ENCODE results near the gene TIMM9.
A peak's percentile ranks its signal among the peaks of the same experiment; 100 is the strongest.

TIMM9 gene

DNA sequence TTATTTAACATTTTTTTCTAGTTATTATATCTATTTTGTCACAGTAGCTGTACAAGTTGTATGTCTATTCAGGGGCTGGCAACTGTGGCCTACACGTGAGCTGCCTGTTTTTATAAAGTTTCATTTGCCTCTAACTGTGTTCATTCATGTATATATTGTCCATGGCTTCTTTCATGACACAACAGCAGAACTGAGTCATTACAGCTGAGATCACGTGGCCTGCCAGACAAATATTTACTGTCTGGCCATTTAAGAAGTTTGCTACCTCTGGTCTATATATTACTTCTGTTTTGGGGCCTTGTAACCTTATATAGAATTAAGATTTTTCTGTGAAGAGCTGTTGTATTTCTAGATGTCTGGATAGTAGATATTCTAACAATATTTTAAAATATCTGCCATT, 38.1 kb upstream of the TIMM9 start:
- Histone ChIP-seq H3K36me3 (ENCODE audit: low read depth) (peaks cover 69% of the 10 kb centered on the region), H3K4me1 (ENCODE audit: insufficient read depth, poor library complexity, severe bottlenecking) (peaks cover 14% of the 10 kb centered on the region), H3K9me3 (ENCODE audit: severe bottlenecking) (no peaks in the 10 kb centered on the region), H3K27me3 (ENCODE audit: insufficient read depth, poor library complexity, severe bottlenecking) (no peaks in the 10 kb centered on the region), H3K4me3 (ENCODE audit: severe bottlenecking) (no peak overlapping the region), H3K27ac (ENCODE audit: poor library complexity, severe bottlenecking) (peak overlapping the region; percentile 40)
- TF ChIP-seq CTCF (IDR thresholded peaks at IDR 0.05; ENCODE audit: poor library complexity, severe bottlenecking): no peak
- no peak for DNase-seq (ENCODE audit: low spot score)
- ATAC-seq (ENCODE audit: low read depth): peak; percentile 82

GRCh38 chr14:58464652-58465051, 37.3 kb upstream of the TIMM9 start:
- H3K4me1 ChIP-seq (ENCODE audit: insufficient read depth, poor library complexity, severe bottlenecking): peaks cover 14% of the 10 kb centered on the region
- no peak for TF ChIP-seq CTCF (IDR thresholded peaks at IDR 0.05; ENCODE audit: poor library complexity, severe bottlenecking)
- H3K4me3 ChIP-seq (ENCODE audit: severe bottlenecking): no peak overlapping the region
- no peaks in the 10 kb centered on the region for H3K27me3 ChIP-seq (ENCODE audit: insufficient read depth, poor library complexity, severe bottlenecking)
- peaks cover 73% of the 10 kb centered on the region for H3K36me3 ChIP-seq (ENCODE audit: low read depth)
- no peaks in the 10 kb centered on the region for H3K9me3 ChIP-seq (ENCODE audit: severe bottlenecking)
- DNase-seq (ENCODE audit: low spot score) (no peak), ATAC-seq (ENCODE audit: low read depth) (peak; percentile 87)
- peak overlapping the region; percentile 40 for H3K27ac ChIP-seq (ENCODE audit: poor library complexity, severe bottlenecking)

GRCh38 chr14:58463147-58463546, 35.8 kb upstream of the TIMM9 start:
- H3K36me3 ChIP-seq (ENCODE audit: low read depth): peaks cover 73% of the 10 kb centered on the region
- no peak for DNase-seq (ENCODE audit: low spot score)
- no peak overlapping the region for H3K27ac ChIP-seq (ENCODE audit: poor library complexity, severe bottlenecking)
- no peak overlapping the region for H3K4me3 ChIP-seq (ENCODE audit: severe bottlenecking)
- ATAC-seq (ENCODE audit: low read depth): no peak
- TF ChIP-seq CTCF (IDR thresholded peaks at IDR 0.05; ENCODE audit: poor library complexity, severe bottlenecking): no peak
- H3K27me3 ChIP-seq (ENCODE audit: insufficient read depth, poor library complexity, severe bottlenecking): no peaks in the 10 kb centered on the region
- H3K9me3 ChIP-seq (ENCODE audit: severe bottlenecking): no peaks in the 10 kb centered on the region
- H3K4me1 ChIP-seq (ENCODE audit: insufficient read depth, poor library complexity, severe bottlenecking): peaks cover 14% of the 10 kb centered on the region

DNA sequence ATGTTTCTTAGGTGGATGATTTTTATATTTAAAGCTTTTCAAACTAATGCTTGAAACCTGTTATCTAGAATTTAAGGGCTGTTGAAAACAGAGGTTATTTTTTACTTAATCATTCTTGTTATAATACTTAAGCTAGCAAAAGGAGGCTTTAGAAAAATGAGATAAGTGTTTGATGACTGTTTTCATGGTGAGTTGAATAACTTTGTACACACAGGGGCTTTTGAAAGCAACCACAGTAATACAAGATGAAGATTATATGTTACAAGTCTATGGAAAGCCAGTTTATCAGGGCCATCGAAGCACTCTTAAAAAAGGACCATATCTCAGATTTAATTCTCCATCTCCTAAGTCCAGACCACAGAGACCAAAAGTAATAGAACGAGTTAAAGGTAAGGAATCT, 33.4 kb upstream of the TIMM9 start:
- ATAC-seq (ENCODE audit: low read depth): no peak
- Histone ChIP-seq H3K27me3 (ENCODE audit: insufficient read depth, poor library complexity, severe bottlenecking) (no peaks in the 10 kb centered on the region), H3K4me1 (ENCODE audit: insufficient read depth, poor library complexity, severe bottlenecking) (peaks cover 21% of the 10 kb centered on the region), H3K36me3 (ENCODE audit: low read depth) (peaks cover 67% of the 10 kb centered on the region), H3K4me3 (ENCODE audit: severe bottlenecking) (no peak overlapping the region), H3K27ac (ENCODE audit: poor library complexity, severe bottlenecking) (no peak overlapping the region), H3K9me3 (ENCODE audit: severe bottlenecking) (no peaks in the 10 kb centered on the region)
- no peak for TF ChIP-seq CTCF (IDR thresholded peaks at IDR 0.05; ENCODE audit: poor library complexity, severe bottlenecking)
- DNase-seq (ENCODE audit: low spot score): no peak

DNA sequence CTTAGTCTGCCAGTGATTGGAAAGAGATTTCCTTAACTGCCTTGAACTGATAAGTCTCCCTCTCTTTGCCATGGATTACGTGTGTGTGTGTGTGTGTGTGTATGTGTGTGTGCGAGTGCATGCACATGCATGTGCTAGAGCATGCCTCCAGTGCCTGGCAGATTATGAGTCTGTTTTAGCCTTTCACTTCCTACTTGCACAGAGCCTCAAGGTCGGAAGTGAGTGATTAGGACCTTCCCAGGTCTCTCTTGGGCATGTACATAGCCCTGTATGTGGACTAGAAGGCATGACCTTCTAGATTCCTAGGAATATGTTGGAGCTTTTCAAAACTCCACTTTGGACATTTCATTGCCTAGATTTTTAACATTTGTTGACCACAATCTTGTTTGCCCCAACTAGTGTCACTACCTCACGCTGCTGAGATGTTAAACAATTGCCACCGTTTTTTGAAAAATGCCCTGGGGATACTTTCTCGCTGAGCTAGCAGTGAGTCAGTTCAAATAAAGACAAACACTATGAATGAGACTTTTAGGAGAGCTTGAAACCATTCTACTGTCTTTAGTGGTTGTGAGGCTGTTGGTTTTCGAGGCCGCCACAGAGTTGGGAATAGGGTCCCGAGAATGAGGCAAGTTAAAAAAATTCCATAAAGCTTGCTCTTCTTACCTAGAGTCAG, 28.4 kb upstream of the TIMM9 start:
- H3K27me3 ChIP-seq (ENCODE audit: insufficient read depth, poor library complexity, severe bottlenecking): no peaks in the 10 kb centered on the region
- TF ChIP-seq CTCF (IDR thresholded peaks at IDR 0.05; ENCODE audit: poor library complexity, severe bottlenecking): no peak
- H3K36me3 ChIP-seq (ENCODE audit: low read depth): peaks cover 68% of the 10 kb centered on the region
- ATAC-seq (ENCODE audit: low read depth) (peak; percentile 97), DNase-seq (ENCODE audit: low spot score) (no peak)
- no peak overlapping the region for H3K4me3 ChIP-seq (ENCODE audit: severe bottlenecking)
- H3K4me1 ChIP-seq (ENCODE audit: insufficient read depth, poor library complexity, severe bottlenecking): peaks cover 13% of the 10 kb centered on the region
- H3K9me3 ChIP-seq (ENCODE audit: severe bottlenecking): no peaks in the 10 kb centered on the region
- H3K27ac ChIP-seq (ENCODE audit: poor library complexity, severe bottlenecking): peak overlapping the region; percentile 45
